CD4-positive, alpha-beta T cell treated with Interleukin-12 subunit alpha and Interleukin-12 subunit beta, for 1 hour (primary cell): ENCODE results near the gene SAMSN1.
A peak's percentile ranks its signal among the peaks of the same experiment; 100 is the strongest.

Experiments used
- DNase-seq: peaks from one replicate; pipeline ENCODE4 v3.0.0-alpha.2; 2020

The SAMSN1 gene

DNA sequence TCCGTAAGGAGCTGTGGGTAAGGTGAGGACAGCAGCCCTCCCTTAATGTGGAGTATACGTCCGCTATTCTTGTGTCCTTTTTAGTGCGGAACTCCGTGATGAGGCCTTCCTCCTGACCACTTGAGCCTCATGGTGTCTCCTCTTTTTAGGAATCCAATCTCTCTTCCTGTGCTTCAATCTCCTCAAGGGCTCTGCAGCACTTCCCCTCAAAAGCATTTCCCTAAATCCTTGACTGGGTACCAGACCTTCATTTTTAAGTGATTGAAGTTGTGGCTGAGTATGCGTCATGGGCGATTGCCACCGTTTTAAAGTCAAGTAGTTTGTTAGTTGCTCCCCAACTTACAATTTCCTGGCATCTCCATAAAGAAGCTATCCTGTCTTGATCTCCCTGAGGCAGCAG lies 62.8 kb downstream of the SAMSN1 start:
- no peak for DNase-seq

DNA sequence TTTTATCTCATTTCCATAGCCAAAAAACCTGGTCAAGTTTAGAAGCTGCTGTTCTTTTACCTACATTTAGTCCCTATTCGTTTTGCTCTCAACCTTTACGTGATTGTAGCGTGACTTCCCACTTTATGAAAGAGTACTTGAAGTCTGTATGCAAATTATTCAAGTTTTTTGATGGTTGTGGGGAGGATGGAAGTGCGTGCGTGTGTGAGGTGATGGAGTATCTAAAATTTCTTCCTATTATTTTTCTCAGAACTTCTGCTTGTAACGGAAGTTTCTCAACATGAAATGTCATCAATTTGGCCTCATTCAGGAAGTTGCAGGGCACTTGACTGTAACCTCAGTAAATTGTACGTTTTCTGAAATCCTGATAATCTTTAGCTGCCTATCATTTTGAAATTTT lies 64.0 kb downstream of the SAMSN1 start:
- peak; percentile 45 for DNase-seq

DNA sequence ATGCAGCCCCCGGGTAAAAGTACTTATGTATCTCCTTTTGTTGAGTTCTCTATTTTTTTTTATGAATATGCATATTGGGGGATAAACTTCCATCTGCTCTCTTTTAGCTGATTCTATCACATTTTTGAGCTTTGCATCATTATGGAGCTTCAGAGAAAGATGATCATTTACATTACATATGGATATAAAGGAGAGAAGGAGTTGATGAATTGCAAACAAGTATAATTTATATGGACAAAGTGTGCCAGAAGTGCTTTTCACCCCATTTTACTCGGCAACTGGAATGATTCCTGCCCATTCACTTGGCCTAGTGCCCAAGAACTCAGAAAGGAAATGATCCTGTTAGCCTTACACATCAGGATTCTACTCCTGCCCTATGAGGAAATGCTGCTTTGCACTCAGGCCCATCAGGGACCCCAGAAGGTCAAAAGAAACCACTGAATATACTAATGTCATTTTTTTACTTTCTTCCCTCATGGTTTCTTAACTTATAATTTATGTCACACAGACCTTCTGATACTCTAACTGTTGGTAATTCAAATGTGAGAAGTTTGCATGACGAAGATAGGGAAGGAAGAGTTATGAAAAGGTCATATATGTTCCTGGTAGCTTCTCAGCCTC lies 65.6 kb downstream of the SAMSN1 start:
- no peak for DNase-seq

- DNase-seq: no peak
Measured at GRCh38 chr21:14479241-14479786, 66.8 kb downstream of the SAMSN1 start.

DNA sequence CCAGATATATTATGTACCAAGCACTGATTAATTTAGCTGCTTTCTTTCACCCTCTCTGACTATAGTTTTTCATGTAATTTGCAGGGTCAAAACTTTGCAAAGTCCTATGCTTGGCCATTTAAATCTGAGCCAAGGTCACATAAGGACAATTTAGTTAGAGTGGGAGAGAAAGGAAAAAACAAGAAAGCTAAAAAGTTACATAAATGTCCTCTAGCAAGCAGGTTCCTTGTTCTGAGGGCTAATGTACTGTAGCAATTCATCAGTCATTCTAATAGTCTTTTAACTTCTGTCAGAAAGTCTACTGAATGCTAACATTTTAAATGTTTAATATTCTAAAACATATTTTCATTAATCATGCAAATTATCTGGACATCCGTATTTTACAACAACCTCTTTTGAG lies 68.3 kb downstream of the SAMSN1 start:
- no peak for DNase-seq

GRCh38 chr21:14477133-14477532 lies 69.0 kb downstream of the SAMSN1 start:
- DNase-seq: no peak

DNA sequence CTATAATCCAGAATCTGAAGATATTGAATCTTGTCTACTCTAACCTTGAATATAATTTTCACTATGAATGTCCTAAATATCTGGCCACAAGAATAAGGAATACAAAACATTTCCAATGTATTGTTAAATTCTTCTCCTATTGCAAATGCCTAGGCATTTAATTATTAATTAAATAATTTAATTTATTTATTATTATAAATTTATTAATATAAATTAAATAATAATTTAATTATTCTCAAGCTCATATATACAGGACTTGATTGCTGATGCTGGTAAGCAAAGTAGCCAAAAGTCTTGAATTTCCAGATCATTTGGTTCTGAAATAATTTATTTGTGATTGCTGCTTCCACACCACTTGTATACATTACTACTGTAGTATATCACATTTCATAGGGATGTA lies 71.1 kb downstream of the SAMSN1 start:
- no peak for DNase-seq

GRCh38 chr21:14469641-14470040 lies 76.5 kb downstream of the SAMSN1 start:
- no peak for DNase-seq

DNA sequence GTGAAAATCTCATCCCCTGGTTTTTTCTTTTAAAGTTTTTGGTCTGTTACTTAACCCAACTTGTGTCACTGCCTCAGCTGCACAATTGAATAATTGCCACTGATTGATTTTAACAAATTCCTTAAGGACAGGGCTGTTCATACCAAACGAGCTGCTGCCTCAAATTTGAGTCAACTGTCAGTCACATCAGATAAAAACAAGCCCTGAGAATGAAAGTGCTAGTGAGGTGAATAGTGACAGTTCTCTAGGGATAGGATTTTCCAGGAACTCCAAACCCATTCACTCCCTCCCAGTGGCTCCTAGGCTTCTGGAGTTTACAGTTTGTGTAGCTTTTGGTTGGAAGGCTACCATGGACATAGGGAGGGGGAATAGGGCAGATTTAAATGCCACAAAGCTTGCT lies 79.4 kb downstream of the SAMSN1 start:
- DNase-seq: no peak

DNA sequence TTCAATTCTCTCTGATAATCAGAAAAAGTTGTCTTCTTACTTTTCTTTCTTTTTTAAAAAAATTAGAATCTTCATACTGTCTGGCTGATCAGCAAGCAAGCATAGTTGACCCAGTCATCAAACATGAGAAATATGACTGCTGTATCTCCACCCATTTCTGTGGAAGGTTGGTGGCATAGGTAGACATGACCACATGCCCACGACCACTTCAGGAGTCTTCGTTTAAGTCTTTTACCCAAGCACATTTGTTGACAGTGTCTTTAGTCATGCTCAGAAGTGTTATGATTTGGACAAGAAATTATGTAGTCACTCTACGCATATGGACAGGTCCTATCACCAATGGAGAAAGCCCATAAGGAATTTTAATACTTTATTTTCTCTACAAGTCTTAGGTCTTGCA lies 88.4 kb downstream of the SAMSN1 start:
- DNase-seq: no peak

DNA sequence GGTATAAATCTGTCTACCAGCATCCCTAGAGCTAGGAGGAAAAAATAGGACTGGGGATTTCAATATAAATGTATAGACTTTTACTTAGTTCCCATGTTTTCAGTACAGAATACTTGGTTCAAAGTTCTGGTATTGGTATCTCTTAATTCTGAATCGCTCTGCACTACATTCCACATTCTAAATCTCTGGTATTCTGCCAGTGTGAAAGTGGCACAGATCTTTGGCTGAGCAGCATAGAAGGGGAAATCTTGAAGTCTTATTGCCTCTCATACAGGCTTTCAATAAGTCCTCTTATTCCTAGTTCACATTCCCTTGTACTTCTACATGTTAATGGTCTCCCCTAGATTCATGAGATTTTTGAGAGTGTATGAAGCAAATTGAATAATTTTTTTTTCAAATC lies 89.2 kb downstream of the SAMSN1 start:
- DNase-seq: no peak

DNA sequence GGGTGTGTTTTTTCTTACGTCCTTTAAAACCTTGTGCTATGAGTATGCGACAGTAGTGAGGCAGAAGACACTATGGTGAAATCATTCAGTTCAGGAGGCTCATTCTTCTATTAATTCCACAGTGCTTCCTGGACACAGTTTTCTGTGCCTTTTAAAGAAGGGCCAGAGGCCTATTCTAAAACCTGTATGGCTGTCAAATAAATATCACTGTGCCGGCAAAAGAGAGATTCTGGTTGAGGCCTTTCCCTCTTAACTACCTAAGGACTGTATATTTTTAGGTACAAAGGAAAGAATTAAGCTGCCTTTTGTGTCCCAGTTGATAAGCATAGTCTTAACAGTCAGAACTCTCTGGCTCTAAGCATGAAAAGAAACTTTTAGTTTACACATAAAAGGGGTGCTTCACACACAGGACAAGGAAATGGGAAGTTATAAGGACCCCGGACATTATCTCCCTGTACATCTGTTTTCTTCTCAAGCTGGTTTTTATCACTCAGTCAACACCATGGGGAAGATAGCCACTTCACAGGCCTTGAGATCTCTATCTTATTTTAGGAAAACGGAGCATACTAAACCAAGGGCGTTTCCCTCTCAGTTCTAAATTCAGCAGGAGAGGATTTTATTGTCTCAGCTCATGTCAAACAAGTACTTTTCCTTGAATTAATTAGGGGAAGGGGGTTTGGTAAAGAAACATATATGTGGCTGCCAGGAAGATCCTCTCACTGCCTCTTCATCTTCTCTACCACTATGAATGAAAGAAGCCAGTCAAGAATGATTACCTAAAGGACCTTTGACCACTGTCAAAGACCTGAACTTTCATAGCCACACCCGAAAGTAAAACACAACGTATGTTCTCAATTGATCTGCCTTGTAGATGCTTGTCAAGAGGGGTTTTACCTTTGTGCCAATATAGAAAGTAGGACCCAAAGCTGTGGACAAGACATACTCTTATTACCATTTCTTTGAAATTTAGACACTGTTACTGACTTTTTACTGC lies 91.8 kb downstream of the SAMSN1 start:
- DNase-seq: no peak

- no peak for DNase-seq
Measured at GRCh38 chr21:14453339-14454015, 92.6 kb downstream of the SAMSN1 start.

- DNase-seq: no peak
Measured at GRCh38 chr21:14452727-14453241, 93.3 kb downstream of the SAMSN1 start.

DNA sequence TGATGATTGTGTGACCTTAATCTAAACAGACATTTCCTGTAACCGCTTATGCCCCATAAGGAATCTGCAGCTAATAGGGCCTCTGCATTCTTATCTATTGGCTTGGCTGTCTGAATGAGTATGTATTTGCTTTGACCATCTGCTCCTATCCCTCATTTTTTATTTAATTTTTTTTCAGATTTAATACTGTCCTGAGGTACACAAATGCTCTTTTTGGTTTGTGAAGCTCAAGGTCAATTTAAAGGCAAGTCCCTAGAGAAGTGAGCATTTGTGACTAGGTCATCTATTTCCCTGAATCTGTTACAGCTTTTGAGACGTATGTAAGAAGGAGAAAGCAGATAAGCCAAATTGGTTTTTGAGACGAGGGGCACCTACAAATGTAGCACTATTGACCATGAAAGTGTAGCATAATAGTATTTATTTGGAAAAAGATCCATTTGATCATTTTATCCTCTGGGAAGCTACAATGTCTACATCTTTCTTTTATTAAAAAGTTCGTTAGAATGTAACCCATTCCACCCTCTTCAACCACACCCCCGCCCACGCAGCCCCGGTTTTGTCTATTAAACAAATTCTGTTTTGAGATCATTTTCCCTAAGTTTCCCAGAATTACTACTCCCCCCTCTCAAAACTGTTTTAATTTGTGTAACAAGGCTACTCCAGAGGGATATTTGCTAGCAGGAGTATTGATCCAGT lies 93.9 kb downstream of the SAMSN1 start:
- DNase-seq: no peak

DNA sequence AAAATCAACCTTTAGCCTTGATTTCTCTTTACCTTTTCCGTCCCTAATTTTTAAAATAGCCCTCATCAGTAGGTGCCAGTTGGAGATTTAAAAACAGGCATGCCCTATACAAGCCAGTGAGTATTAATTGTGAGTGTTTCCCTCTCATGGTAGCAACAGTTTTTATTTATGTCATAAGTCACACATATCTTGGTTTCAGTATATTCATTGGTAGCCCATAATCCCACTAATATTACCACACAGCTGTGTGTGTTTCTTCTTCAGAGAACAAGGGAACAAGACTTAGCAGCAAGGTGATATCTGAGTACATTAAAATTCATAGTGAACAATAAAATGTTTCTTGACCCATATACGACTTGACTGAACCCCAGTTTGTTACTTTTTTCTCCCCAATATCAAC lies 94.6 kb downstream of the SAMSN1 start:
- no peak for DNase-seq

GRCh38 chr21:14448784-14449183 lies 97.3 kb downstream of the SAMSN1 start:
- DNase-seq: no peak

DNA sequence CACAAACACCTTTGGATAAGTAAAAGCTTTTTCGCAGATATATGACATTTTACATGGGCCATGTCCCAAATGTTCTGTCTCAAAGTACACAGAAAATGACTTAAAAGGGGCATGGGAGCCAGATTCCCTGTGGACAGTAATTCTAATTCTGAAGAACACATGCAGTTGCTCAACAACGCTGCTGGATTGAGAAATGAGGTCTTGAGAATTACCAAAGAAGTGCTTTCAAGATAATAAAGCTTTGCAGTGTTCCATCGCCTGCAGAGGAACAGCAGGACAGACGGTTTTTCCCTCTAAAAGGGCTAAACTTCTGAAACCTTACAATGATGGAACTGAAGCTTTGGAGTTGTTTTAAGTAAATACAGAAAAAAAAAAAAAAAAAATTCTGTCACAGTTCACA lies 107.9 kb downstream of the SAMSN1 start:
- DNase-seq: no peak

DNA sequence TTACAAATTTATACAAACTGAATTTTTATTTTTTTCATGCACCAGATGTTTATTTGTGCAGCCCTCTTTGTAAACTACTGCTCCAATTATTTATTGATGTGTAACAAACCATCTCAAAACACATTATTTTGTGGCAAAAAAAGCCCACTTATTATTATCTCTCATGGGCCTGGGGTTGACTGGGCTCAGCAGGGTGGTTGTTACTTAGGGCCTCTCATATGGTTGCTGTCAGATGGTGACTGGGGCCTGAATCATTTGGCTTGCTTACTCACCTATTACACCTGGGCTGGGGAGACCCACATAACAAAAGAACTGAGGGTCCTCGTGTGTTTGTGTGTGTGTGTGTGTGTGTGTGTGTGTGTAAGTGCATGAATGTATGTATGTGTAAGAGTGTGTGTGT lies 110.7 kb downstream of the SAMSN1 start:
- no peak for DNase-seq
